Neural progenitor cell (in vitro differentiated cells): ENCODE data around the gene GRHL1.

ENCODE experiments used
- EZH2phosphoT487 ChIP-seq: fragments of 200-600 bp; sonication (generic); IDR thresholded peaks from 2 replicates; pipeline ENCODE4 v1.6.1; 2017; ENCODE audit warnings: antibody characterized with exemption
- TF ChIP-seq, protein P1 (sequence below): fragments of 200-600 bp; sonication (generic); IDR thresholded peaks from 2 replicates; pipeline ENCODE4 v1.5.1; 2017; ENCODE audit warnings: antibody characterized with exemption, mild to moderate bottlenecking

DNA sequence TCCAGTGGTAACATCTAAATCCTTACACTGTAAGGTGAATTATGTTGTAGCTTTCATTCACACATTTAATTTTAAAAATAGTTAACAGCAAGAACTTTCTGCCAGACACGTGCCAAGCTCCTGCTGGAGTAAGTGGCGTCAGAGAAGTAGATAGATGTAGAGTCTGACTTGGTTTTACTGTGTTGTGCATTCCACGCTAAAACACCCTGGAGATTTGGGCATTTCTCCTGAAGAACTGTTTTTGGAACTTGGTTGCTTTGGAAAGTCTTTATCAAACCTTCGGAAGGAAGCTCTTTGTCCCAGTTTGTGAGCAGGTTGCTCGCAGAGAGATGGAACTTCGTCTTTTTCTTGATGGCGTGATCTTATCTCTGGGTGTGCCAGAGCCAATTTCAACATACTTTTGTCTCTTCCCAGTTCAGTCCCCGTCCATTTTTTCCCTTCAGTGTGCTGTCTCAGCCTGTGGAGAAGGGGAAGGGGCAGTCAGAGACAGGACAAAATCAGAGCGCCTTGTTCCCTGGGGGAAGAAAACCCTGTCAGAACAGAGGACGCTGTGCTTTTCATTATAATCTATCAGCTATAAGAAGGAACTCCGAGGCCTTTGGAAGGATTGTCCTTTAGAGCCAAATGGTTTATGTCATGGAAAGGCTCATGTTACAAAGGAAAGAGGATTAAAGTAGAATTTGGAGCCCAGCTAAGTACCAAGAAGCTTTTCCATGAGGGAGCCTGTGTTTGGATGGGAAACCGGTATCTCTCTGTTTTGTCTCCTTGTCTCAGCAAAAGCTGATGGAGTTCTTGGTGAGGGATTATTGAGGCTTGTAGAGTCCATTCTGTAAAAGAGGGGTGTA is 18.9 kb downstream of the GRHL1 start:
- TF ChIP-seq, protein P1, sequence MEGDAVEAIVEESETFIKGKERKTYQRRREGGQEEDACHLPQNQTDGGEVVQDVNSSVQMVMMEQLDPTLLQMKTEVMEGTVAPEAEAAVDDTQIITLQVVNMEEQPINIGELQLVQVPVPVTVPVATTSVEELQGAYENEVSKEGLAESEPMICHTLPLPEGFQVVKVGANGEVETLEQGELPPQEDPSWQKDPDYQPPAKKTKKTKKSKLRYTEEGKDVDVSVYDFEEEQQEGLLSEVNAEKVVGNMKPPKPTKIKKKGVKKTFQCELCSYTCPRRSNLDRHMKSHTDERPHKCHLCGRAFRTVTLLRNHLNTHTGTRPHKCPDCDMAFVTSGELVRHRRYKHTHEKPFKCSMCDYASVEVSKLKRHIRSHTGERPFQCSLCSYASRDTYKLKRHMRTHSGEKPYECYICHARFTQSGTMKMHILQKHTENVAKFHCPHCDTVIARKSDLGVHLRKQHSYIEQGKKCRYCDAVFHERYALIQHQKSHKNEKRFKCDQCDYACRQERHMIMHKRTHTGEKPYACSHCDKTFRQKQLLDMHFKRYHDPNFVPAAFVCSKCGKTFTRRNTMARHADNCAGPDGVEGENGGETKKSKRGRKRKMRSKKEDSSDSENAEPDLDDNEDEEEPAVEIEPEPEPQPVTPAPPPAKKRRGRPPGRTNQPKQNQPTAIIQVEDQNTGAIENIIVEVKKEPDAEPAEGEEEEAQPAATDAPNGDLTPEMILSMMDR, result no peak
- no peak for TF ChIP-seq EZH2phosphoT487
